H1 (cell line): Measurements from ENCODE around the gene CACNA1C. TPM values are rescaled to one million over a fixed set of nuclear protein-coding genes. Genes with fewer than 3 reads are reported as not detected.

Experiments
- ASH2L ChIP-seq: fragments of 200-600, 300-600 bp; sonication (generic); IDR thresholded peaks from one replicate; pipeline ENCODE4 v1.7.1; 2017; ENCODE audit warnings: low read length
- BACH1 ChIP-seq: IDR thresholded peaks from 2 replicates; pipeline ENCODE4 v1.6.1; 2012; ENCODE audit warnings: low read length, improper control_type of control experiment
- BRCA1 ChIP-seq: IDR thresholded peaks from 2 replicates; pipeline ENCODE4 v1.6.1; 2012; ENCODE audit warnings: low read depth, low read length, improper control_type of control experiment
- CEBPB ChIP-seq: IDR thresholded peaks from 2 replicates; pipeline ENCODE4 v1.6.1; 2012; ENCODE audit warnings: low read depth, low read length
- CHD1 ChIP-seq: IDR thresholded peaks from 2 replicates; pipeline ENCODE4 v1.6.1; 2012; ENCODE audit warnings: low read depth, low read length, improper control_type of control experiment
- CREB1 ChIP-seq: IDR thresholded peaks from 2 replicates; pipeline ENCODE4 v1.6.1; 2012; ENCODE audit warnings: inconsistent platforms
- EGR1 ChIP-seq: IDR thresholded peaks from 2 replicates; pipeline ENCODE4 v1.6.1; 2011; ENCODE audit warnings: low read depth, low read length, borderline replicate concordance
- EZH2 ChIP-seq: fragments of 200-600 bp; sonication (generic); IDR thresholded peaks from 2 replicates; pipeline ENCODE4 v1.7.1; 2012; ENCODE audit warnings: low read depth, mild to moderate bottlenecking, moderate library complexity, low read length, inconsistent platforms; ENCODE audit not compliant: severe bottlenecking
- GTF2F1 ChIP-seq: IDR thresholded peaks from 2 replicates; pipeline ENCODE4 v1.6.1; 2012; ENCODE audit warnings: low read depth, low read length, improper control_type of control experiment, borderline replicate concordance
- JUN ChIP-seq: IDR thresholded peaks from 2 replicates; pipeline ENCODE4 v1.6.1; 2011; ENCODE audit warnings: low read depth, mild to moderate bottlenecking, improper control_type of control experiment, low read length
- JUND ChIP-seq: IDR thresholded peaks from 2 replicates; pipeline ENCODE4 v1.6.1; 2011; ENCODE audit warnings: mild to moderate bottlenecking, improper control_type of control experiment, low read length
- KDM1A ChIP-seq: fragments of 200-600, 300-600 bp; sonication (generic); IDR thresholded peaks from 2 replicates; pipeline ENCODE4 v1.7.1; 2016; ENCODE audit warnings: mild to moderate bottlenecking, low read length, borderline replicate concordance
- KDM5A ChIP-seq: fragments of 200-600 bp; IDR thresholded peaks from 2 replicates; pipeline ENCODE4 v1.7.1; 2012; ENCODE audit warnings: mild to moderate bottlenecking, low read length, inconsistent platforms, mixed read lengths
- MAX ChIP-seq: IDR thresholded peaks from 2 replicates; pipeline ENCODE4 v1.6.1; 2012; ENCODE audit warnings: inconsistent platforms
- RXRA ChIP-seq: IDR thresholded peaks from 2 replicates; pipeline ENCODE4 v1.6.1; 2011; ENCODE audit warnings: low read depth, mild to moderate bottlenecking, low read length, moderate library complexity; ENCODE audit not compliant: insufficient read depth
- SIX5 ChIP-seq: IDR thresholded peaks from 2 replicates; pipeline ENCODE4 v1.6.1; 2011; ENCODE audit warnings: mild to moderate bottlenecking, low read depth, low read length
- SP2 ChIP-seq: IDR thresholded peaks from 2 replicates; pipeline ENCODE4 v1.6.1; 2012; ENCODE audit warnings: mild to moderate bottlenecking, low read length, inconsistent platforms
- TAF1 ChIP-seq: IDR thresholded peaks from 2 replicates; pipeline ENCODE4 v1.6.1; 2011; ENCODE audit warnings: mild to moderate bottlenecking, low read depth, low read length
- TBP ChIP-seq: IDR thresholded peaks from 2 replicates; pipeline ENCODE4 v1.6.1; 2011; ENCODE audit warnings: low read depth, low read length, improper control_type of control experiment
- TCF12 ChIP-seq: IDR thresholded peaks from 2 replicates; pipeline ENCODE4 v1.6.1; 2011; ENCODE audit warnings: low read depth, mild to moderate bottlenecking, low read length
- polyA plus RNA-seq, 7 experiments: library from polyadenylated mRNA; depleted of rRNA in 3 of 7; stranded (reverse) in 5 of 7; unstranded in 2 of 7; fragments of >200 nt in 5 of 7; fragments of 200-250 nt in 2 of 7; gene quantifications; 1 replicate in 5 of 7; 2 replicates in 1 of 7; 4 replicates in 1 of 7; pipeline versions ENCODE4 v1.2.1 to v1.2.3, GENCODE V29; 2011 to 2013; ENCODE audit warnings: missing spikeins in 2 of 7, mixed read lengths in 2 of 7
- total RNA-seq: library from RNA; stranded (reverse); fragmentation: NEBNext Ultra II Directional; extraction: Animal tissue kit (Norgen Biotek cat#: 25700); gene quantifications from 2 replicates; pipeline ENCODE4 v1.2.1, GENCODE V29; 2021

The CACNA1C gene
- total and polyA plus RNA-seq, 2 of the 8 experiments (the other 6 are each of a cell fraction or from before 2014, with no cell fraction given) = 1.3 TPM

- TF ChIP-seq ASH2L = peak; percentile 66
- TF ChIP-seq KDM5A = no peak
- no peak for TF ChIP-seq BACH1
- TF ChIP-seq CEBPB = no peak
- TF ChIP-seq CREB1 = no peak; the same call in 1 of the 2 replicates
- TF ChIP-seq SP2 = no peak
- TF ChIP-seq JUND = peak; percentile 99
- peak; percentile 23; the same call in 1 of the 2 replicates for TF ChIP-seq KDM1A
- TF ChIP-seq JUN = peak; percentile 97
- TF ChIP-seq TCF12 = 0 out of 2 replicates have a peak, but pooled peaks have one; percentile 23
- no peak for TF ChIP-seq EGR1
- TF ChIP-seq TBP = 0 out of 2 replicates have a peak, but pooled peaks have one; percentile 33
- TF ChIP-seq RXRA = no peak
- TF ChIP-seq MAX = no peak
- TF ChIP-seq SIX5 = no peak
- no peak for TF ChIP-seq EZH2
- TF ChIP-seq BRCA1 = no peak
- TF ChIP-seq GTF2F1 = no peak
- TF ChIP-seq TAF1 = peak; percentile 53; the same call in 1 of the 2 replicates
- TF ChIP-seq CHD1 = no peak
- TF ChIP-seq, all 59 proteins: peak for 17
Observed at GRCh38 chr12:2198005-2198501, 145.3 kb downstream of the CACNA1C start (continued).
